Epidermal melanocyte (primary cell): ENCODE results near the gene PLEKHO2.

Experiments used
- DNase-seq: peaks from one replicate; pipeline ENCODE4 v3.0.0; 2011; ENCODE audit warnings: low spot score; ENCODE audit not compliant: insufficient read length

The PLEKHO2 gene

GRCh38 chr15:64912379-64913325 is 70.9 kb downstream of the PLEKHO2 start:
- no peak for DNase-seq

GRCh38 chr15:64915518-64916227 is 74.0 kb downstream of the PLEKHO2 start:
- no peak for DNase-seq

GRCh38 chr15:64916365-64916764 is 74.7 kb downstream of the PLEKHO2 start:
- DNase-seq: no peak

GRCh38 chr15:64917211-64917610 is 75.5 kb downstream of the PLEKHO2 start:
- no peak for DNase-seq
